D721Med (cell line): ENCODE measurements around the gene PDZD4.

Source experiments
- DNase-seq: peaks from one replicate; pipeline ENCODE4 v3.0.0; 2011; ENCODE audit warnings: low spot score; ENCODE audit not compliant: insufficient read length
- FAIRE-seq: peaks from 2 replicates; lab custom pipeline; 2011; peaks lifted over from hg19 to GRCh38; lab: Jason Lieb, UNC
- TF ChIP-seq, protein P1 (sequence below): IDR thresholded peaks from 2 replicates; pipeline ENCODE4 v1.5.1; 2012; ENCODE audit warnings: mild to moderate bottlenecking, control low read depth; ENCODE audit not compliant: insufficient read depth; ENCODE audit errors: missing control alignments

The PDZD4 gene

DNA sequence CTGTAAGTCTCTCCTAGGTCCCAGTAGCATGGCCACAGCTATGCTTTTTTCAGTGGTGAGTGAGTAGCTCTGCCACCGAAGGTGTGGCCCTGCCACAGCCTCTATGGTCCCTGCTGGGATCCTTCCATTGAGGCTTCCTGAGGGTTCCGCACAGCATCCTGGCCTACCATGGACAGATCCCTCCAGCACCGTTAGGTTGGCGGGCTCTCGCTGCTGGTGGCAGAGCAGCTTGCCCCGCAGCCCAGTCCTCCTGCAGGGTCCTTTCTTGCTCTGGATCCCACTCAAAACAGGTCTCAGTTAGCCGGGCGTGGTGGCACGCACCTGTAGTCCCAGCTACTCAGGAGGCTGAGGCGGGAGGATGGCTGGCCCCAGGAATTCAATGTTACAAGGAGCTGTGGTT, 2.4 kb upstream of the PDZD4 start:
- TF ChIP-seq, protein P1, sequence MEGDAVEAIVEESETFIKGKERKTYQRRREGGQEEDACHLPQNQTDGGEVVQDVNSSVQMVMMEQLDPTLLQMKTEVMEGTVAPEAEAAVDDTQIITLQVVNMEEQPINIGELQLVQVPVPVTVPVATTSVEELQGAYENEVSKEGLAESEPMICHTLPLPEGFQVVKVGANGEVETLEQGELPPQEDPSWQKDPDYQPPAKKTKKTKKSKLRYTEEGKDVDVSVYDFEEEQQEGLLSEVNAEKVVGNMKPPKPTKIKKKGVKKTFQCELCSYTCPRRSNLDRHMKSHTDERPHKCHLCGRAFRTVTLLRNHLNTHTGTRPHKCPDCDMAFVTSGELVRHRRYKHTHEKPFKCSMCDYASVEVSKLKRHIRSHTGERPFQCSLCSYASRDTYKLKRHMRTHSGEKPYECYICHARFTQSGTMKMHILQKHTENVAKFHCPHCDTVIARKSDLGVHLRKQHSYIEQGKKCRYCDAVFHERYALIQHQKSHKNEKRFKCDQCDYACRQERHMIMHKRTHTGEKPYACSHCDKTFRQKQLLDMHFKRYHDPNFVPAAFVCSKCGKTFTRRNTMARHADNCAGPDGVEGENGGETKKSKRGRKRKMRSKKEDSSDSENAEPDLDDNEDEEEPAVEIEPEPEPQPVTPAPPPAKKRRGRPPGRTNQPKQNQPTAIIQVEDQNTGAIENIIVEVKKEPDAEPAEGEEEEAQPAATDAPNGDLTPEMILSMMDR, result no peak
- FAIRE-seq (no peak), DNase-seq (no peak)

DNA sequence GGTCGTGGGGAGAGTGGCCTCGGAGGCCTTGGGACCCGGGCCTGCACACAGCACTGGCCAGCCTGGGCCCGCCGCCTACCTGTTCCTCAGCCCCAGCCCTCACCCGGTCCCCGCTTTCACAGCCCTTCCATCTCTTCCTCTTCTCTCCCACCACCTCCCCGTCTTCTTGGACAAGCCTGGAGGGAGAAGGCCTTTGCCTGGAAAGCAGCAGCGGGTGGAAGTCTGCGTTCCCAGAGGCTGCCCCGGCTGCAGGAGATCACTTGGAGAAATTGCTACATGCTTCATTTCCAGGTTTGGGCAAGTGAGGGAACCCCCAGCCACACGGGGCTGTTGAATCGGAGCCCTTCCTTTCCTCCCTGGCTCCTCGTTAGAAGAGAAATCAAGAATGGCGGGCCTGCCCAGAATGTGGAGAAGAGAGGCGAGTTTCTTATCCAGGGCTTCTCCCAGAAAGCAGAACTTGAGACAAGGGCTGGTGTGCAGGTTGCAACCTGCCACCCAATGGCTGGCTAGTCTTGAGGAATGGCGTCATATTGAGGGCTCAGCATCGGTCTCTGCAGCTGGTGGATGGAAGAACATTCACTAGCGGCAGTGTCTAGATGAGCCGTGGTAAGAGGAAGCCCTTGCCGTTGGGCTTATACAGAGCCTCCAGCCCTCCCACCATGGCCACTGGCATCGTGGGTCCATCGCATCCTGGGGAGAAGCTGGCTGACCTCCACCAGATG, 1.2 kb upstream of the PDZD4 start:
- FAIRE-seq (no peak), DNase-seq (no peak)
- TF ChIP-seq, protein P1, result no peak

DNA sequence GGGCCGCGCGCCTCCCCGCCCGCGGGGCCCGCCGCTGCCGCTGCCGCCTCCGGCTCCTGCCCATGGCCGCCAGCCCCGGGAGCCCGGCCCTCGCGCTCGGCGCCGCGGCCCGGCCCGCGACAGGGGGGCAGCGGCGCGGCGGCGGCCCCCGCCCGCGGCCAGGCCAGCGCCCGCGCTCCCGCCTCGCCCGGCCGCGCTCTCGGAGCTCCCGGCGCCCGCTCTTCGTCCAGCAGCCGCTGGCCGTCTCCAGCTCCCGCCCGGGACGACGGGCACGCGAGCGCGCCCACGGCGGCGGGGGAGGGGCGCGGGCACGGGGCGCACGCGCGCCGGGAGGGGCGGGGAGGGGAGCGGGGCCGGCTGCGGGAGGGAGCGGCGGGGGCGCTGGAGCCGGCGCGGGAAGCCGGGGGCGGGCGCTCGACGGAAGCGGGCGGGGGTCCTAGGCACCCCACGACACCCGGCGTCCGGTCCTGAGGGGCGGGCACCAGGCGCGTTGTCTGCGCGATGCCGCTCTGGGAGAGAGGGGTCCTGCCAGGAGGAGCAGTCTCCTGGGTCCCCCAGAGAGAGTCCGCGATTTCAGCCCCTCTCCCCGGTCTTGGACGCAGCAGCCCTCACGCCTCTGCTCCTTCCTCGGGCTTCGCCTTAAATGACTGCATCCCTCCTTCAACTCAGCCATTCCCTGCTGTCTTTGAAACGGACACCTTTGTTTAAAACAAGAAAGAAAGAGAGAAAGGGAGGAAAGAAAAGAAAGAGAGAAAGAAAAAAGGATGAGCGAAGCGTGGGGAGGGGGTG, 490 bp upstream of the PDZD4 start:
- TF ChIP-seq, protein P1, result no peak
- no peak for DNase-seq
- FAIRE-seq, result no peak

DNA sequence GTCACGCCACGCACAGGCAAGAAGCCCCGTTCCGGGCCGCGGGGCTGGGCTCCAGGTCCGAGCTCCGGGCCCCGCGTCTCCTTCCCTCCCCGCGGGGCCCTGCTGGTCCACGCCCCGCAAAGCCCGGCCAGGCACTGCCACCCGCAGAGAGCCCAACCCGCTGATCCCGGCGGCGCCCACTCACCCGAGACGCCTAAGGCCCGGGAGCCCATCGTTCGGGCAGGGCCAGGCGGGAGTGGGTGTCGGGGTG, 870 bp downstream of the PDZD4 start:
- TF ChIP-seq, protein P1, result no peak
- FAIRE-seq (no peak), DNase-seq (no peak)

DNA sequence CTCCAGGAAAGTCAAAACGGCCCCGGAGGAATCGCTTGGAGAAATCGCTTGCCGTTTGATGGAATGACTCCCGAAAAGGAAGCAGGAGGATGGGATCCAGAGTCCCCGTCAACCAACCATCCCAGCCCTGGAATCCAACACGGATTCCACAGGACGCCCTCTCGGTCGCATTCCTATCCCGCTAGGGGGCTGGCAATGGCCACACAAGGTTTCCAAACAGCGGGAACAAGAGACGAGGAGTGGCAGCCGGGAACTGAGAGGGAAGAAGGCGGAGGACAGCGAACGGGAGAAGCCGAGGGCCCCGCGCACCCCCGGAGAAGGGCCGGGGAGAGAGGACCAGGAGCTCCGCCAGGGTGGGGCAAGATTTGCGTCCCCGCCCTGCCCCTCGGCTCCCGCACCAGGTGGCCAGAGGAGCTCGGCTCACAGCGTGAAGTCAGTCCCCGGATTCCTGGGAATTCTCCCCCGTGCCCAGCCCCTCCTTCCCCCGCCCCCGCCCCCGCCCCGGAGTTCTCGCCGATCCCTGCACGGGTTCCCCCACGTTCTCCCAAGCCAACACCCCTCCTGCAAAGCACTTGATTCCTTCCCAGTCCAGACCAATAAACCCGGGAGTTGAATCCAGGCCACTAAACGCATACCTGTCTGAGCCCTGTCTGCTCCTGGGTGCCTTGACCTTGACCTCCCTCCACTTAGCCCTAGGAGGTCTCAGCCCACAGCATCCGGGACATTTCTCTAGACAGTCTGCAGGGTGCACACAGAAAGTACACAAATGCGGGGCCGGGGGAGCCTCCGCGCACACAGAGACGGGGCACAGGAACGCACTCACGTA, 1.4 kb downstream of the PDZD4 start:
- FAIRE-seq, result no peak
- DNase-seq, result no peak
- TF ChIP-seq, protein P1, result no peak

DNA sequence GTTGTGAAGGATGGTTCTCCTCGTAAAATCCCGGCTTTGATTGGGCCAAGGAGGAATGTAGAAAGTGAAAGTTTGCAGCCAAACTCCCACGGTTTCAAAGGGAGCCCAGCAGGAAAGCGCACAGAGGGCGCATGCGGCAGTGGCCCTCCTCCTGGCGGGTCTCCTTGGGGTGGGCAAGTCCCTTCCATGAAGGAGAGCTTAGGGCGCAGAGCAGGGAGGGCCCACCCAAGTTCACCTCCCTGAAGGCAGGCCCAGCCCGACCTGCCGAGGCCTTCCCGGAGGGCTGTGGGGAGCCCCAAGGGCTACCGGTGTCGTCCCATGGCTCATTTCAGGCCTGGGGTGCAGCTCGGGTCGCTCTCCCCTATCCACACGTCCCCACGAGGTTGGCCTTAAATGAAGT, 2.0 kb downstream of the PDZD4 start:
- FAIRE-seq (no peak), DNase-seq (no peak)
- TF ChIP-seq, protein P1, result no peak

DNA sequence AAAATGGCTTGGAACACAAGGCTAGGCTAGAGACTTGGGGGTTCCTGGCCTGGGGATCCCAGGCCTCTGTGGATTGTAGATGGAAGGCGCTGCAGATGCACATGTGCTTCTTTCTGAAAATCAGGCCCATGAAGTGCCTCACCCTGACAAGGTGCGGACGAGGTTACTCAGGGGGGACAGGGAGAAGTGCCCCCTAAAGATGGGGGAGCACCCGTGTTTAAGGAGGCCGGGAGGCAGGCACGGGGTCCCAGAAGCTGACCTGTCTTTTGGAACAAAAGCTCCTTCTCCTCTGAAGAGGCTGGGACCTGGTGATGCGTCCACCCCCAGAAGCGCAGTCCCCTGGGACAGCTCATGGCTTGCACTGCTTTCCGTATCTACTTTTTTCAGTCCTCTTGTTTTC, 2.4 kb downstream of the PDZD4 start:
- FAIRE-seq (no peak), DNase-seq (no peak)
- TF ChIP-seq, protein P1, result no peak
